T-cell (primary cell): ENCODE results near the gene TAB2. TPM values are rescaled to one million over a fixed set of nuclear protein-coding genes. Genes with fewer than 3 reads are reported as not detected.

ENCODE experiments used
- ATAC-seq, 4 experiments: fragments of 200-7000 bp in 3 of 4; fragments of 150-1000 bp in 1 of 4; cut with Tn5 transposase; replicated peaks in 1 of 4; 1 replicate in 3 of 4; 2 replicates in 1 of 4; pipeline ENCODE4 v1.10.0; 2021; ENCODE audit warnings: moderate library complexity in 3 of 4, mild to moderate bottlenecking in 2 of 4, moderate number of reproducible peaks in 1 of 4
- CTCF ChIA-PET, 2 donors: fragments of 300-600 bp; sonication (Branson Sonifier 250); formaldehyde crosslinking; loops; one replicate each; lab custom pipeline; 2022; ENCODE audit warnings: antibody characterized with exemption in 2 of 2; lab: Charles Lee
- POLR2A ChIA-PET, 2 donors: fragments of 300-600 bp; sonication (Branson Sonifier 250); formaldehyde crosslinking; loops; one replicate each; lab custom pipeline; 2022; ENCODE audit warnings: antibody characterized with exemption in 2 of 2; lab: Charles Lee
- DNase-seq, 35 experiments: peaks; one replicate each; pipeline versions ENCODE4 v3.0.0 to v3.0.0-alpha.2; 2013 to 2023
- H3K27ac ChIP-seq: one replicate; pipeline ENCODE4 v1.5.1; 2013; ENCODE audit warnings: low read length
- H3K27me3 ChIP-seq, 2 experiments: replicated peaks in 1 of 2; 1 replicate in 1 of 2; 2 replicates in 1 of 2; pipeline versions ENCODE4 v1.6.1 to v1.7.0; 2013; ENCODE audit warnings: low read length in 1 of 2, mixed read lengths in 1 of 2; ENCODE audit not compliant: control insufficient read depth in 2 of 2, insufficient read depth in 2 of 2; ENCODE audit errors: extremely low read depth in 1 of 2
- H3K36me3 ChIP-seq, 2 donors: 1 replicate in 1 of 2; 2 replicates in 1 of 2; pipeline versions ENCODE4 v1.6.1 to v1.7.0; 2013; ENCODE audit warnings: low read length in 1 of 2; ENCODE audit not compliant: control insufficient read depth in 2 of 2, insufficient read depth in 1 of 2; ENCODE audit errors: extremely low read depth in 1 of 2
- H3K4me1 ChIP-seq, 2 experiments: 1 replicate in 1 of 2; 2 replicates in 1 of 2; pipeline versions ENCODE4 v1.6.1 to v1.7.0; 2013; ENCODE audit warnings: low read length in 2 of 2, mixed read lengths in 1 of 2; ENCODE audit not compliant: insufficient read depth in 2 of 2, control insufficient read depth in 1 of 2; ENCODE audit errors: extremely low read depth in 1 of 2
- H3K4me3 ChIP-seq, 2 donors: 1 replicate in 1 of 2; 2 replicates in 1 of 2; pipeline versions ENCODE4 v1.5.1 to v1.7.0; 2013; ENCODE audit warnings: mild to moderate bottlenecking in 2 of 2, low read length in 1 of 2, moderate library complexity in 1 of 2; ENCODE audit not compliant: control insufficient read depth in 1 of 2; ENCODE audit errors: extremely low read depth in 1 of 2
- H3K9me3 ChIP-seq: 2 replicates; pipeline ENCODE4 v1.7.0; 2013
- H3K27ac Mint-ChIP-seq, 2 donors: one replicate each; pipeline ENCODE4 v1.8.0; 2020 to 2021; ENCODE audit warnings: mild to moderate bottlenecking in 2 of 2, mixed read lengths in 2 of 2
- H3K27me3 Mint-ChIP-seq, 2 donors: one replicate each; pipeline ENCODE4 v1.8.0; 2021 to 2022; ENCODE audit warnings: mixed read lengths in 2 of 2
- H3K36me3 Mint-ChIP-seq: one replicate; pipeline ENCODE4 v1.8.0; 2021; ENCODE audit warnings: mixed read lengths
- H3K4me1 Mint-ChIP-seq, 3 donors: one replicate each; pipeline ENCODE4 v1.8.0; 2020 to 2022; ENCODE audit warnings: mixed read lengths in 3 of 3, mild to moderate bottlenecking in 1 of 3
- H3K4me3 Mint-ChIP-seq, 3 donors: one replicate each; pipeline ENCODE4 v1.8.0; 2020 to 2022; ENCODE audit warnings: mild to moderate bottlenecking in 3 of 3, mixed read lengths in 3 of 3, moderate library complexity in 3 of 3
- H3K9me3 Mint-ChIP-seq, 3 donors: one replicate each; pipeline ENCODE4 v1.8.0; 2020 to 2022; ENCODE audit warnings: mixed read lengths in 3 of 3
- WGBS: methylation state at CpG from one replicate; pipeline ENCODE4 v1.1.5; 2013; ENCODE audit warnings: missing lambda C conversion rate; ENCODE audit not compliant: insufficient coverage; 5-methylcytosine and 5-hydroxymethylcytosine counted together
- total RNA-seq, 35 experiments: library from RNA in 6 of 35; stranded (reverse) in 6 of 35; fragments of 120-200 nt in 1 of 35; gene quantifications; one replicate each; pipeline versions ENCODE4 v1.2.1 to v1.2.4 and lab custom pipeline; 2013 to 2026

TAB2 gene
- total RNA-seq, 5 donors from 2014 or later (not counting 1 experiment from before 2014, with no cell fraction given), result 128 to 160 (median 146) TPM

DNA sequence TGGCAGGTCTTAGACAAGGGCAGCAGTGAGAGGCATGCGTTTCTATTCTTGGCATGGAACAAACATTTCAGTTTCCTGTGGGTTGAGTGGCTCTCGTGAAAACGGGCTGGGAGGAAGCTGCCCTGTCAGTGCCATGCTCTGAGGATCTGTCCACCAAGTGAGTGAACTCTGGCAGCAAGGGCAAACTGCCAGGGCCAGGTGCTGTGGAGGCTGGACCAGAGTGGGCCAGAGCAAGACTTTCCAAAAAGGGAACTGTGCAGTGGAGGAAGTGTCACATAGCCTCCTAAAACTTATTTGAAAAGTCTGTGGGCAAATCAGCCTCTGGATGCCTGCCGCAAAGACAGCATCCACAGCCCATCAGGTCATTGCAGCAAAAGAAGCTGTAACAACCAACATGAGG lies 44.2 kb upstream of the TAB2 start:
- H3K27me3 ChIP-seq, result no peaks in the 10 kb centered on the region
- WGBS, result 22% methylated on average over 4 of the region's 4 CpGs
- Mint-ChIP-seq H3K36me3 (no peaks in the 10 kb centered on the region), H3K4me3 (peak overlapping the region in 1 of 3 donors; percentile 35), H3K27me3 (no peaks in the 10 kb centered on the region), H3K27ac (peak overlapping the region; percentile 19 to 79), H3K4me1 (peaks cover 30 to 39% (median 38%) of the 10 kb centered on the region in 3 donors), H3K9me3 (no peaks in the 10 kb centered on the region)
- no peaks in the 10 kb centered on the region for H3K9me3 ChIP-seq
- ChIA-PET CTCF (no interaction called here), POLR2A (no interaction called here)
- DNase-seq, result no peak
- H3K4me1 ChIP-seq, result peaks cover 14 to 25% of the 10 kb centered on the region in 2 experiments
- H3K4me3 ChIP-seq, result no peak overlapping the region
- H3K36me3 ChIP-seq, result no peaks in the 10 kb centered on the region
- no peak overlapping the region for H3K27ac ChIP-seq
- ATAC-seq, result peak in 3 of 4 experiments; percentile 12 to 36 (median 14)

DNA sequence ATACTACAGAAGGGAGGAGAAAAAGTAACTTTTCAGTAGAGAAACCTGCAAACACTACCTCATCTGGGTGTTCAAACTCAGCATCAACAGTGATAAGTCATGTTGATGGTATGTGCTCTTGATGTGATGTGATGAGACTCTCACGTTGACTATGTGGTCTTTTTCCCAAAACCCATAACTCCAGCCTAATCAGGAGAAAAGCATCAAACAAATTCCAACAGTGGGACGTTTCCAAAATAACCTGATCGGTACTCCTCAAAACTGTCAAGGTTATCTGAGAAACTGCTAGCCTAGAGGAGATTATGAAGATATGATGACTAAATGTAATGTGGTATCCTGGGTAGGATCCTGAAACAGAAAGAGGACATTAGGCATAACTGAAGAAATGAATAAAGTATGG lies 41.9 kb upstream of the TAB2 start:
- Mint-ChIP-seq H3K27ac (no peak overlapping the region), H3K9me3 (no peaks in the 10 kb centered on the region), H3K4me1 (peaks cover 30 to 41% (median 41%) of the 10 kb centered on the region in 3 donors), H3K36me3 (no peaks in the 10 kb centered on the region), H3K4me3 (no peak overlapping the region), H3K27me3 (no peaks in the 10 kb centered on the region)
- POLR2A ChIA-PET, result no interaction called here
- CTCF ChIA-PET, result no interaction called here
- Histone ChIP-seq H3K27ac (no peak overlapping the region), H3K4me3 (no peak overlapping the region), H3K27me3 (no peaks in the 10 kb centered on the region), H3K9me3 (no peaks in the 10 kb centered on the region), H3K4me1 (peaks cover 14 to 25% of the 10 kb centered on the region in 2 experiments), H3K36me3 (no peaks in the 10 kb centered on the region)
- ATAC-seq, result no peak
- no peak for DNase-seq
- 100% methylated on average over 1 of the region's 3 CpGs for WGBS

DNA sequence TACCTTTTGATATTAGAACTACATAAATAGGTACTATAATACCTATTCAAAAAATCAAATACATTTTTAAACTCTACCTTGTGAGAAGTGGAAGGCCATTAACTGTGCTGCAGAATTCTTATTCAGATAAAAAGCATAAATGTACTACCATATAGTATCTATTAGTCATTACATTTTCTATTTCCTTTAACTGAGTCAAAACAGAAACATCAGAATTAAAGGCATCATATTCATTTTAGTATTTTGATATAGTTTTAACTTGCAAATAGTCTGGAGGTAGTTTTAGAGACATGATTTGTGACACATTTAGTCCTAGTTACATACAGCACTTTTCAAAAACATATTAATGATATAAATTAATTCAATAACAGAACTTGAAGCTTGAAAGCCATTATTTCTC lies 39.9 kb upstream of the TAB2 start:
- no peaks in the 10 kb centered on the region for H3K36me3 Mint-ChIP-seq
- no peaks in the 10 kb centered on the region for H3K9me3 ChIP-seq
- CTCF ChIA-PET, result interaction anchor here in 1 of 2 donors (0.6 kb wide), 1 partner anchor 46 kb away, joined by 3 read pairs; no protein-coding TSS in a partner anchor
- H3K9me3 Mint-ChIP-seq, result no peaks in the 10 kb centered on the region
- peaks cover 15 to 22% (median 21%) of the 10 kb centered on the region in 3 donors for H3K4me1 Mint-ChIP-seq
- H3K27me3 ChIP-seq, result no peaks in the 10 kb centered on the region
- peaks cover 6 to 10% of the 10 kb centered on the region in 2 experiments for H3K4me1 ChIP-seq
- H3K4me3 ChIP-seq, result no peak overlapping the region
- ATAC-seq, result no peak
- no peak overlapping the region for H3K4me3 Mint-ChIP-seq
- no peak overlapping the region for H3K27ac Mint-ChIP-seq
- POLR2A ChIA-PET, result interaction anchor here in 1 of 2 donors (0.5 kb wide), 1 partner anchor 32 kb away, joined by 3 read pairs; no protein-coding TSS in a partner anchor
- H3K36me3 ChIP-seq, result no peaks in the 10 kb centered on the region
- no peak overlapping the region for H3K27ac ChIP-seq
- H3K27me3 Mint-ChIP-seq, result no peaks in the 10 kb centered on the region
- DNase-seq, result no peak

DNA sequence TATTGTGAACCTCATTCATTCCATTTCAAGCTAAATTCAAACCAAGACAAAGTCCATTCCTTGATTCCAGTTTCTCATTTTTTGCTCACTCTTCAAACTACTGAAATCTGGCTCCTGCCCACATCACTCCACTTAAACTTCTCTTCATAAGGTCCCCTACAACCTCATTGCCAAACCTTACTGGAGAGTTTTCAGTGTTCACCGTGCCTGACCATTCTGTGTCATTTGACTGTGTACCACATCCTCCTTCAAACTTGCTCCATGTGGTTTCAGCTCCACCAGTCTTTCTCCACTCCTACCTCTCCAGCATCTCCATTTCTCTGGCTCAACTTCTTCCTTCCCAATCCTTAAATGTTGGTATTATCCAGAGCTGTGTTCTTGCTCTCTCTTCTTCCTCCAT lies 38.5 kb upstream of the TAB2 start:
- H3K4me1 Mint-ChIP-seq, result peaks cover under 1 to 10% (median 9%) of the 10 kb centered on the region in 3 donors
- CTCF ChIA-PET, result interaction anchor here in 1 of 2 donors (1.4 kb wide), 1 partner anchor 22 kb away, joined by 3 read pairs; no protein-coding TSS in a partner anchor
- H3K9me3 Mint-ChIP-seq, result no peaks in the 10 kb centered on the region
- no peaks in the 10 kb centered on the region for H3K9me3 ChIP-seq
- H3K27ac ChIP-seq, result no peak overlapping the region
- no peaks in the 10 kb centered on the region for H3K36me3 ChIP-seq
- no peak overlapping the region for H3K4me3 ChIP-seq
- ATAC-seq (no peak), DNase-seq (no peak)
- no peak overlapping the region for H3K4me3 Mint-ChIP-seq
- WGBS, result 77% methylated on average over 1 of the region's 1 CpG
- POLR2A ChIA-PET, result no interaction called here
- no peaks in the 10 kb centered on the region for H3K4me1 ChIP-seq
- no peaks in the 10 kb centered on the region for H3K36me3 Mint-ChIP-seq
- no peaks in the 10 kb centered on the region for H3K27me3 ChIP-seq
- H3K27ac Mint-ChIP-seq, result no peak overlapping the region
- H3K27me3 Mint-ChIP-seq, result no peaks in the 10 kb centered on the region

DNA sequence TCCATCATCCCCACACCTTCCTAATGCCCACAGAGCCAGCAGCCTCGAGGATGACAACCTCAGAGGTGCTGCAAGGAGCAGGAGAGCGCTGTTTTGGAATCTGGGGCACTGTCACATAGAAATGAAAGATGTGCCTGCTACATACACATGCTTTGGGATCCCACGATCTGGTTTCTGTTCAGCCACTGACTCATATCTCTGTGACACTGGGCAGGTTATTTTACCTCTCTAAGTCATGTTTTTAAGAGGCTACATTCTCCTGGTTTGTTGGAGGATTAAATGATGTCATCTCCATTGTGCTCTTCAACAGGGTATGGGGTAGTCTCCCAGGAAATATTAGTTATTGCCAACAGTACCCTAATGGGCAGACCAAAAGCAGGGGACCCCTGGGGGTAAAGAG lies 32.6 kb upstream of the TAB2 start:
- ATAC-seq, result no peak
- Mint-ChIP-seq H3K36me3 (no peaks in the 10 kb centered on the region), H3K4me3 (no peak overlapping the region), H3K9me3 (no peaks in the 10 kb centered on the region), H3K4me1 (peaks cover 0 to 10% (median 8%) of the 10 kb centered on the region in 3 donors), H3K27ac (no peak overlapping the region), H3K27me3 (no peaks in the 10 kb centered on the region)
- no peak overlapping the region for H3K4me3 ChIP-seq
- 73% methylated on average over 2 of the region's 3 CpGs for WGBS
- H3K4me1 ChIP-seq, result no peaks in the 10 kb centered on the region
- H3K27me3 ChIP-seq, result no peaks in the 10 kb centered on the region
- no peaks in the 10 kb centered on the region for H3K36me3 ChIP-seq
- CTCF ChIA-PET, result interaction anchor here in 1 of 2 donors (0.6 kb wide), 1 partner anchor 57 kb away, joined by 3 read pairs; no protein-coding TSS in a partner anchor
- POLR2A ChIA-PET, result no interaction called here
- DNase-seq, result no peak
- no peaks in the 10 kb centered on the region for H3K9me3 ChIP-seq
- H3K27ac ChIP-seq, result no peak overlapping the region

DNA sequence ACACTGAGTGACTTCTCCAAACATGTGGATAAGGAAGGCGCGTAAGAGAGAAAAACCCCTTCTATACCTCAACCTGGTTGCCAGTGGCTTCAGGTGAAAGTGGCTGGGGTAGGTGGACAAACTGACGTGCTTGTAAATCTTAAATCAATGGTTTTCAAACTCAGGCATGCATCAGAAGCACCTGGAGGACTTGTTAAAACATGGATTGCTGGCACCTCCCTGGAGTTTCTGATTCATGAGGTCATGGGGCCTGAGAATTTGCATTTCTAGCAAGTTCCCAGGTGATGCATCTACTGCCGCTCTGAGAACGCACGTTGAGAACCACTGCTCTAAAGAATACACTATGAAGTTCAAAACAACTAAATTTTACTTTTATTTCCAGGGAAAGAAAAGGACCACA lies 31.9 kb upstream of the TAB2 start:
- Histone ChIP-seq H3K4me3 (no peak overlapping the region), H3K27me3 (no peaks in the 10 kb centered on the region), H3K4me1 (no peaks in the 10 kb centered on the region), H3K36me3 (no peaks in the 10 kb centered on the region), H3K9me3 (no peaks in the 10 kb centered on the region), H3K27ac (no peak overlapping the region)
- no peak for ATAC-seq
- Mint-ChIP-seq H3K9me3 (no peaks in the 10 kb centered on the region), H3K4me1 (peaks cover 0 to 8% (median 8%) of the 10 kb centered on the region in 3 donors), H3K27ac (no peak overlapping the region), H3K27me3 (no peaks in the 10 kb centered on the region), H3K4me3 (no peak overlapping the region), H3K36me3 (no peaks in the 10 kb centered on the region)
- DNase-seq, result no peak
- WGBS, result 60% methylated on average over 1 of the region's 6 CpGs
- ChIA-PET CTCF (no interaction called here), POLR2A (no interaction called here)
